HG03457 (cell line): ENCODE measurements around the gene TNRC18.

Source experiments
- ATAC-seq: cut with Tn5 transposase; IDR thresholded peaks from one replicate; pipeline ENCODE4 v1.9.1; 2021; ENCODE audit warnings: moderate number of reproducible peaks; ENCODE audit not compliant: unreplicated experiment

The TNRC18 gene

GRCh38 chr7:5352440-5353010 lies 71.1 kb downstream of the TNRC18 start:
- ATAC-seq, result no peak

GRCh38 chr7:5351507-5352265 lies 71.9 kb downstream of the TNRC18 start:
- no peak for ATAC-seq

- no peak for ATAC-seq
These were observed 72.8 kb downstream of the TNRC18 start for GRCh38 chr7:5350600-5351385.

- ATAC-seq, result no peak
These were observed 73.5 kb downstream of the TNRC18 start for GRCh38 chr7:5350174-5350463.

GRCh38 chr7:5349437-5350173 lies 74.0 kb downstream of the TNRC18 start:
- no peak for ATAC-seq

GRCh38 chr7:5349005-5349380 lies 74.6 kb downstream of the TNRC18 start:
- no peak for ATAC-seq

GRCh38 chr7:5348134-5349004 lies 75.3 kb downstream of the TNRC18 start:
- no peak for ATAC-seq

GRCh38 chr7:5345671-5346070 lies 78.0 kb downstream of the TNRC18 start:
- no peak for ATAC-seq

- no peak for ATAC-seq
These were observed 78.5 kb downstream of the TNRC18 start for GRCh38 chr7:5345171-5345570.

- no peak for ATAC-seq
These were observed 79.3 kb downstream of the TNRC18 start for GRCh38 chr7:5344342-5344741.

GRCh38 chr7:5343884-5344283 lies 79.8 kb downstream of the TNRC18 start:
- ATAC-seq, result no peak

- no peak for ATAC-seq
These were observed 81.0 kb downstream of the TNRC18 start for GRCh38 chr7:5342631-5343030.

GRCh38 chr7:5339955-5340354 lies 83.7 kb downstream of the TNRC18 start:
- no peak for ATAC-seq

GRCh38 chr7:5337047-5337446 lies 86.6 kb downstream of the TNRC18 start:
- ATAC-seq, result no peak

GRCh38 chr7:5334671-5335070 lies 89.0 kb downstream of the TNRC18 start:
- ATAC-seq, result no peak

- no peak for ATAC-seq
These were observed 90.3 kb downstream of the TNRC18 start for GRCh38 chr7:5333121-5334045.

- ATAC-seq, result no peak
These were observed 91.1 kb downstream of the TNRC18 start for GRCh38 chr7:5332579-5332978.

- ATAC-seq, result no peak
These were observed 93.3 kb downstream of the TNRC18 start for GRCh38 chr7:5330288-5330687.

- ATAC-seq, result no peak
These were observed 98.7 kb downstream of the TNRC18 start for GRCh38 chr7:5324961-5325360.
